CD8-positive, alpha-beta memory T cell (primary cell): ENCODE results near the gene ARHGAP4. TPM values are rescaled to one million over a fixed set of nuclear protein-coding genes. Genes with fewer than 3 reads are reported as not detected.

Source experiments
- CTCF ChIA-PET: fragments of 350-600 bp; sonication (Branson Sonifier 250); formaldehyde crosslinking; loops from one replicate; lab custom pipeline; 2021; ENCODE audit warnings: antibody characterized with exemption; lab: Charles Lee
- POLR2A ChIA-PET: fragments of 350-600 bp; sonication (Branson Sonifier 250); formaldehyde crosslinking; loops from one replicate; lab custom pipeline; 2021; ENCODE audit warnings: antibody characterized with exemption; lab: Charles Lee
- DNase-seq, 5 donors: peaks; one replicate each; pipeline versions ENCODE4 v3.0.0 to v3.0.0-alpha.2; 2020 to 2022; ENCODE audit warnings: mixed read lengths in 1 of 5
- H3K27ac ChIP-seq: one replicate; pipeline ENCODE4 v1.7.0; 2013; ENCODE audit warnings: low read depth, mild to moderate bottlenecking, low read length, moderate library complexity
- H3K27me3 ChIP-seq: 2 replicates; pipeline ENCODE4 v1.7.0; 2013; ENCODE audit warnings: low read length, mild to moderate bottlenecking; ENCODE audit not compliant: insufficient read depth, poor library complexity, severe bottlenecking
- H3K36me3 ChIP-seq: 2 replicates; pipeline ENCODE4 v1.7.0; 2013; ENCODE audit warnings: mild to moderate bottlenecking, low read length, moderate library complexity; ENCODE audit not compliant: insufficient read depth
- H3K4me1 ChIP-seq: 2 replicates; pipeline ENCODE4 v1.7.0; 2013; ENCODE audit warnings: mild to moderate bottlenecking, low read length, moderate library complexity; ENCODE audit not compliant: insufficient read depth
- H3K4me3 ChIP-seq: 2 replicates; pipeline ENCODE4 v1.7.0; 2013; ENCODE audit warnings: mild to moderate bottlenecking, low read length
- H3K9me3 ChIP-seq: 2 replicates; pipeline ENCODE4 v1.7.0; 2013; ENCODE audit warnings: mild to moderate bottlenecking, low read length
- H3K27ac Mint-ChIP-seq, 8 donors: one replicate each; pipeline ENCODE4 v1.8.0; 2020 to 2021; ENCODE audit warnings: mixed read lengths in 8 of 8, mild to moderate bottlenecking in 6 of 8, inconsistent platforms in 3 of 8, moderate library complexity in 3 of 8
- H3K27me3 Mint-ChIP-seq, 2 donors: one replicate each; pipeline ENCODE4 v1.8.0; 2020 to 2021; ENCODE audit warnings: mixed read lengths in 2 of 2, mild to moderate bottlenecking in 1 of 2, moderate library complexity in 1 of 2
- H3K36me3 Mint-ChIP-seq, 3 donors: one replicate each; pipeline ENCODE4 v1.8.0; 2020 to 2021; ENCODE audit warnings: mixed read lengths in 3 of 3, inconsistent platforms in 1 of 3, mild to moderate bottlenecking in 1 of 3
- H3K4me1 Mint-ChIP-seq, 3 donors: one replicate each; pipeline ENCODE4 v1.8.0; 2020 to 2021; ENCODE audit warnings: mixed read lengths in 3 of 3, inconsistent platforms in 1 of 3, mild to moderate bottlenecking in 1 of 3
- H3K4me3 Mint-ChIP-seq, 7 donors: one replicate each; pipeline ENCODE4 v1.8.0; 2020 to 2021; ENCODE audit warnings: mixed read lengths in 7 of 7, mild to moderate bottlenecking in 6 of 7, moderate library complexity in 4 of 7, inconsistent platforms in 2 of 7
- H3K9me3 Mint-ChIP-seq, 5 donors: one replicate each; pipeline ENCODE4 v1.8.0; 2020 to 2022; ENCODE audit warnings: mixed read lengths in 5 of 5, mild to moderate bottlenecking in 3 of 5, moderate library complexity in 2 of 5, inconsistent platforms in 1 of 5
- polyA plus RNA-seq: library from polyadenylated mRNA; unstranded; fragments of 300-500 nt; fragmentation: Illumina TruSeq; gene quantifications from one replicate; pipeline ENCODE4 v1.2.3, GENCODE V29; 2021
- total RNA-seq, 2 experiments: library from RNA; stranded (reverse); gene quantifications; one replicate each; pipeline ENCODE4 v1.2.3, GENCODE V29; 2021

The ARHGAP4 gene
- total and polyA plus RNA-seq, 3 experiments from 2014 or later = 116 to 133 (median 124) TPM

GRCh38 chrX:153864561-153865320 is 61.3 kb downstream of the ARHGAP4 start:
- CTCF ChIA-PET = no interaction called here
- H3K36me3 ChIP-seq = no peaks in the 10 kb centered on the region
- H3K4me3 Mint-ChIP-seq = no peak overlapping the region
- no peak overlapping the region for H3K27ac ChIP-seq
- H3K9me3 ChIP-seq = no peaks in the 10 kb centered on the region
- no peaks in the 10 kb centered on the region for H3K4me1 Mint-ChIP-seq
- no peak overlapping the region for H3K27ac Mint-ChIP-seq
- no peak for DNase-seq
- no peaks in the 10 kb centered on the region for H3K9me3 Mint-ChIP-seq
- no peaks in the 10 kb centered on the region for H3K27me3 ChIP-seq
- no peak overlapping the region for H3K4me3 ChIP-seq
- no peaks in the 10 kb centered on the region for H3K36me3 Mint-ChIP-seq
- H3K27me3 Mint-ChIP-seq = peaks cover 0 to 12% of the 10 kb centered on the region in 2 donors
- H3K4me1 ChIP-seq = no peaks in the 10 kb centered on the region
- POLR2A ChIA-PET = no interaction called here

GRCh38 chrX:153864101-153864500 is 62.0 kb downstream of the ARHGAP4 start:
- CTCF ChIA-PET = no interaction called here
- H3K9me3 Mint-ChIP-seq = no peaks in the 10 kb centered on the region

DNA sequence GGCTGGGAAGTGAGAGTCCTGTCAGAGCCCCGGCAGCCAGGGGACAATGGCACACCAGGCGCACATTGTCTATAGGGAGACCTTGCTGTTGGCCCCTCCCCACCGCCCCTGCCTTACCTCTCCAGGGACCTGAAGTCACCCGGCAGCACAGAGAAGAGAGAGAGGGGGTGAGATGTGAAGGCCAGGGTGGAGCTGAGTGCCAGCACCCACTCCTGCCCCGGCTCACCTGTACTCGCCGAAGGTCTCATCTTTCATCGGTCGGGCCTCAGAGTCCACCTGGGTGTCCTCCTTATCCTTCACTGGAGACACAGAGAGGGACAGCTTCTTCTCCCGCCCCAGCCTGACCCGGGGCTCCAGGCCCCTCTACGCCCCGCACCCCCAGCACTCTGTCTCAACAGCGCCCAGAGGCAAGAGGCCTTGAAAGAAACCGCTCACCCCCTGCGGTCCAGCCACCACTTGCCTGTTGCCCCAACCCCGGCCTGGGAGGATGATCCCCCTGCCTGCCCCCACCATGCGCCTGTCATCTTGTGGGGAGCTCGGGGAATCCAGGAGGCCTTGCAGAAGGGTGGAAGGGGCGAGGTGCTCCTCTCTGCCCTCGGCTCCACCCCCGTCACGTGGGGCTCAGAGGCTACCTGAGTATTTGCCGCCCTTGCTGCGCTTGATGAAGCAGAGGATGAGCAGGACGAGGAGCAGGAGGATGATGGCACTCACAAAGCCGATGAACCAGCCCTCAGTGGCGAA is 62.6 kb downstream of the ARHGAP4 start:
- no peaks in the 10 kb centered on the region for H3K36me3 ChIP-seq
- Mint-ChIP-seq H3K4me1 (no peaks in the 10 kb centered on the region), H3K27ac (no peak overlapping the region), H3K4me3 (no peak overlapping the region), H3K9me3 (no peaks in the 10 kb centered on the region), H3K36me3 (no peaks in the 10 kb centered on the region), H3K27me3 (peaks cover 0 to 11% of the 10 kb centered on the region in 2 donors)
- ChIA-PET CTCF (no interaction called here), POLR2A (no interaction called here)
- H3K9me3 ChIP-seq = no peaks in the 10 kb centered on the region
- no peaks in the 10 kb centered on the region for H3K4me1 ChIP-seq
- H3K4me3 ChIP-seq = no peak overlapping the region
- H3K27ac ChIP-seq = no peak overlapping the region
- DNase-seq = no peak
- no peaks in the 10 kb centered on the region for H3K27me3 ChIP-seq

More at GRCh38 chrX:153864101-153864500, 62.0 kb downstream of the ARHGAP4 start:
- no peak for DNase-seq
- H3K4me3 Mint-ChIP-seq = no peak overlapping the region
- Histone ChIP-seq H3K4me3 (no peak overlapping the region), H3K27me3 (no peaks in the 10 kb centered on the region), H3K9me3 (no peaks in the 10 kb centered on the region), H3K27ac (no peak overlapping the region), H3K36me3 (no peaks in the 10 kb centered on the region), H3K4me1 (no peaks in the 10 kb centered on the region)
- POLR2A ChIA-PET = no interaction called here
- peaks cover 0 to 13% of the 10 kb centered on the region in 2 donors for H3K27me3 Mint-ChIP-seq
- H3K27ac Mint-ChIP-seq = no peak overlapping the region
- H3K36me3 Mint-ChIP-seq = no peaks in the 10 kb centered on the region
- H3K4me1 Mint-ChIP-seq = no peaks in the 10 kb centered on the region

DNA sequence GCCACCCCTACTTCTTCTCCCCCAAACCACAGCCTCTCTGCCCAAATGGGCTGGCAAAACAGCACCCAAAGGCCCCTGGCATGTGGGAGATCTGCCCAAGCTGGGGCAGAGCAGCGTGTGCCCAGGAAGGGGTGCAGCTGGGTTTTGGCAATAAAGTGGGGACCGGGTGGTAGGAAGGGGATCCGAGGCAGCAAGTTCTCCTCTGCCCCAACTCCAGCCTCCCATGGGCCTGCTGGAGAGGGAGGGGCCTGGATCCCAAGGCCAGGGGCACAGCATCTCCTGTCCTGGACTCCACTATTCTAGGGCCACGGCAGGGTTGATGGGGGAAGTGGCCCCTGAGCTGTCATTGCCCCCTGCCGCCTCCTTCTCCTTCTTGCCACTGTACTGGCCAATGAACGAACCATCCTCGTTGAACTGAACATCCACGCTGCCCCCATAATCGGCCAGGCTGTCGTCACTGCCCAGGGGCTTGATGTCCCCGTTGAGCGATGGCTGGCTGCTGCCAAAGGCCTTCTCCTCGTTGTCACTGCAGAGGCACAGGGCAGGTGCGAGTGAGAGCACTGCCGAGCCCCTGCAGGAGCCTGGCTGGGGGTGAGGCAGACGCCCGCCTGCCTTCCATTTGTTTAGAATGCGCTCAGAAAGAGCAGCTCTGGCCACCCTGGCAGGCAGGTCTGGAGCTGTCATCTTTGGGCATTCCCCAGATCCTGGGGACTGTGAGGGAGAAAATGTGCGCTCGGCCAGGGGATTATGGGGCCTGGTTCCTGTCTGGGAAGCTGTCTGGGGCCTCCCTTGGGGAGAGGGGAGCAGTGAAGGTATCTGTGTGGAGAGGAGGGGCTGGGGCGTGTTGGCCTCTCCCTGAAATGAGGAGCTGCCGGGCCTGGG is 63.5 kb downstream of the ARHGAP4 start:
- Histone ChIP-seq H3K4me3 (no peak overlapping the region), H3K4me1 (no peaks in the 10 kb centered on the region), H3K27me3 (no peaks in the 10 kb centered on the region), H3K9me3 (no peaks in the 10 kb centered on the region), H3K27ac (no peak overlapping the region), H3K36me3 (no peaks in the 10 kb centered on the region)
- DNase-seq = no peak
- POLR2A ChIA-PET = interaction anchor here (0.6 kb wide), 1 partner anchor 61 kb away, joined by 4 read pairs; no protein-coding TSS in a partner anchor
- no peaks in the 10 kb centered on the region for H3K9me3 Mint-ChIP-seq
- peaks cover 2 to 7% (median 2%) of the 10 kb centered on the region in 3 donors for H3K4me1 Mint-ChIP-seq
- H3K36me3 Mint-ChIP-seq = no peaks in the 10 kb centered on the region
- no peak overlapping the region for H3K27ac Mint-ChIP-seq
- H3K4me3 Mint-ChIP-seq = no peak overlapping the region
- H3K27me3 Mint-ChIP-seq = peaks cover 0 to 11% of the 10 kb centered on the region in 2 donors
- CTCF ChIA-PET = no interaction called here

GRCh38 chrX:153861733-153862310 is 64.2 kb downstream of the ARHGAP4 start:
- DNase-seq = no peak
- POLR2A ChIA-PET = interaction anchor here (0.6 kb wide), 1 partner anchor 60 kb away, joined by 4 read pairs; no protein-coding TSS in a partner anchor

GRCh38 chrX:153861151-153861550 is 64.9 kb downstream of the ARHGAP4 start:
- Histone ChIP-seq H3K4me3 (no peak overlapping the region), H3K9me3 (no peaks in the 10 kb centered on the region), H3K4me1 (no peaks in the 10 kb centered on the region), H3K27ac (no peak overlapping the region), H3K36me3 (no peaks in the 10 kb centered on the region), H3K27me3 (no peaks in the 10 kb centered on the region)
- ChIA-PET CTCF (no interaction called here), POLR2A (no interaction called here)
- DNase-seq = no peak
- Mint-ChIP-seq H3K27ac (peak overlapping the region in 1 of 8 donors; percentile 17), H3K9me3 (no peaks in the 10 kb centered on the region), H3K4me1 (peaks cover 5 to 18% (median 11%) of the 10 kb centered on the region in 3 donors), H3K36me3 (no peaks in the 10 kb centered on the region), H3K4me3 (no peak overlapping the region), H3K27me3 (peaks cover 0 to 9% of the 10 kb centered on the region in 2 donors)

More at GRCh38 chrX:153861733-153862310, 64.2 kb downstream of the ARHGAP4 start:
- CTCF ChIA-PET = no interaction called here
- Histone ChIP-seq H3K27me3 (no peaks in the 10 kb centered on the region), H3K4me1 (no peaks in the 10 kb centered on the region), H3K36me3 (no peaks in the 10 kb centered on the region), H3K4me3 (no peak overlapping the region), H3K9me3 (no peaks in the 10 kb centered on the region), H3K27ac (no peak overlapping the region)
- H3K27me3 Mint-ChIP-seq = peaks cover 0 to 13% of the 10 kb centered on the region in 2 donors
- no peaks in the 10 kb centered on the region for H3K9me3 Mint-ChIP-seq
- H3K4me3 Mint-ChIP-seq = no peak overlapping the region
- H3K36me3 Mint-ChIP-seq = no peaks in the 10 kb centered on the region
- H3K27ac Mint-ChIP-seq = no peak overlapping the region
- H3K4me1 Mint-ChIP-seq = peaks cover 5 to 13% (median 8%) of the 10 kb centered on the region in 3 donors
